RWPE1 (cell line): Measurements from ENCODE around the gene GPD1.
"Not testable (repeated sequence)": the region's sequence is repeated elsewhere in the genome, so short reads cannot be mapped to it uniquely, and the experiment has no call there.

Source experiments
- CTCF ChIA-PET: fragments of 350-600 bp; sonication (Branson Sonifier 250); formaldehyde crosslinking; extraction: SDS; loops from one replicate; lab custom pipeline; 2021; lab: Yijun Ruan, JAX
- POLR2A ChIA-PET: fragments of 400-600 bp; formaldehyde crosslinking; extraction: SDS; loops from one replicate; lab custom pipeline; 2020; ENCODE audit warnings: antibody characterized with exemption; ENCODE audit not compliant: low non-redundant PET; lab: Yijun Ruan, JAX
- DNase-seq: peaks from one replicate; pipeline ENCODE4 v3.0.0; 2012; ENCODE audit warnings: low spot score
- H3K27ac ChIP-seq: fragments of 450-650 bp; 2 replicates; pipeline ENCODE4 v1.5.1; 2017
- TF ChIP-seq, protein P1 (sequence below): fragments of 450-650 bp; conservative IDR thresholded peaks from 2 replicates; pipeline ENCODE4 v1.5.1; 2017; ENCODE audit warnings: low read depth, mild to moderate bottlenecking

Gene GPD1

DNA sequence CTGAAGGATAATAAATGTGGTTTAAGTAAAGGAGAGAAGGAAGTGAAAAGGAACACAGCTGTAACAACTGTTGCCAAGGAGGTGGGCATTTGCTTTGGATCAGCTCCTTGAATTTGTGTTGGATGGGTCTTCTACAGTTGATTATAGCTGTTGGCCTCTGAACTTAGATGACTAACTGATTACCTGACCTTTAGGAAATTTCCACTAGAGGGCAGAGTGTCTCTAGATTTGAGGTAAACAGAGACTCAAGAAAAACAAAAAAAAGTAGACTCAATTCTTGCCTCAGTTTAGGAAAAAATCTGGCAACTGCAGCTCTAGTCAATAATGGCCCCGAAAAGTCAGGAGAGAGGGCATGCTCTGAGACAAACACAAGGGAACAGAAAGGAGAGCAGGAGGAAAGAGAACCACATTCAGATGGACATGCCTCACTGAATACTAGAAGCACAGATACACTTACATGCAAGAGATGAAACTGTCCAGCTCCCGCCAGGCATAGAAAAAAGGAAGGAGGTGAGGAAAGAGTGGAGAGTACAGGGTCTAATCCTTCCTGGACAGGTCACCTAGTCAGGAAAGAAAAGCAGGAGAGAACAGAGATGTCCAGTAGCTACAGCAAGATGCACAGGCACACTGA is 28.8 kb downstream of the GPD1 start:
- ChIA-PET POLR2A (no interaction called here), CTCF (interaction anchor here (0.6 to 1.0 kb wide), 10 partner anchors 9 to 226 kb away, joined by 3 to 5 read pairs (median 3); no protein-coding TSS in a partner anchor)
- no peak for DNase-seq
- TF ChIP-seq, protein P1, sequence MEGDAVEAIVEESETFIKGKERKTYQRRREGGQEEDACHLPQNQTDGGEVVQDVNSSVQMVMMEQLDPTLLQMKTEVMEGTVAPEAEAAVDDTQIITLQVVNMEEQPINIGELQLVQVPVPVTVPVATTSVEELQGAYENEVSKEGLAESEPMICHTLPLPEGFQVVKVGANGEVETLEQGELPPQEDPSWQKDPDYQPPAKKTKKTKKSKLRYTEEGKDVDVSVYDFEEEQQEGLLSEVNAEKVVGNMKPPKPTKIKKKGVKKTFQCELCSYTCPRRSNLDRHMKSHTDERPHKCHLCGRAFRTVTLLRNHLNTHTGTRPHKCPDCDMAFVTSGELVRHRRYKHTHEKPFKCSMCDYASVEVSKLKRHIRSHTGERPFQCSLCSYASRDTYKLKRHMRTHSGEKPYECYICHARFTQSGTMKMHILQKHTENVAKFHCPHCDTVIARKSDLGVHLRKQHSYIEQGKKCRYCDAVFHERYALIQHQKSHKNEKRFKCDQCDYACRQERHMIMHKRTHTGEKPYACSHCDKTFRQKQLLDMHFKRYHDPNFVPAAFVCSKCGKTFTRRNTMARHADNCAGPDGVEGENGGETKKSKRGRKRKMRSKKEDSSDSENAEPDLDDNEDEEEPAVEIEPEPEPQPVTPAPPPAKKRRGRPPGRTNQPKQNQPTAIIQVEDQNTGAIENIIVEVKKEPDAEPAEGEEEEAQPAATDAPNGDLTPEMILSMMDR, result 0 out of 2 replicates have a peak, but pooled peaks have one; percentile 50
- H3K27ac ChIP-seq, result no peak overlapping the region

DNA sequence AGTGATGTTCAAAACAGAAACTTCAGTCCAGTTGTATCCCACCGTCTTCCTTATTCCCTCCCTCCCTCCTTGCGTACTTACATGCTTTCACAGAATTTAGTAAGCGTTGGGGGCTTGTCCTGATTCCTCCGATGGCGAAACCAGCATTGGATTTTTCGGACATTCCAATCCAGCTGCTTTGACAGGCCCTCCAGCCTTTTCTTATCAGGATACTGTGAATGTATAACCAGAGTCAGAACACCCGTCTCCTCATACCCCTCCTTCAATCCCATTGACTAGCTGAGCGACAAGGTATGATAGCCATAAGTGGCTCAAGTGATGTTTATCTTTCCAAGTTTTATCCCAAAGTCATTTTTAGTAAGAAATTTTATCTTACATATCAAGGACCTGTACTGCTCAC is 39.2 kb downstream of the GPD1 start:
- POLR2A ChIA-PET, result no interaction called here
- TF ChIP-seq, protein P1, result no peak

DNA sequence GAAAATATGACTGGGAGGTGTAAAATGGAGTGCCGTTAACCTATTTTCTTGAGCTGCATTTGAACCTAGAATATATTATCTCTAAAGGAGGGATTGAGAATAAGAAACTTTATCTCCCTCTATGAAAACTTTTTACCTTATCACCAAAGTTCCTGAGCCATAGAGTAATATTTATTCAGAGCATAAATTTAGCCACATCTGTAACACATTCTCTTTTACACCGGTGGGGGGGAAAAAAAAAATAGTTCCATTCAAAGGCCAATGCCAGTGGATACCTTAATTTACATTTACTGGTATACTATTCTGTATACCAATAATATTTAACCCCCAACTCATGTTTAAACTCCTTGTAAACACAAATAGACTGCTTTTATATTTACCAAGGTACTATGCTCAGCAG is 41.6 kb downstream of the GPD1 start:
- POLR2A ChIA-PET, result no interaction called here
- CTCF ChIA-PET, result interaction anchor here (1.4 kb wide), 1 partner anchor 33 kb away, joined by 3 read pairs; the partner anchor contains the start of gene COX14

More for the DNA sequence above, 39.2 kb downstream of the GPD1 start:
- DNase-seq, result no peak
- CTCF ChIA-PET, result interaction anchor here (0.6 kb wide), 1 partner anchor 80 kb away, joined by 4 read pairs; no protein-coding TSS in a partner anchor
- H3K27ac ChIP-seq, result no peak overlapping the region

DNA sequence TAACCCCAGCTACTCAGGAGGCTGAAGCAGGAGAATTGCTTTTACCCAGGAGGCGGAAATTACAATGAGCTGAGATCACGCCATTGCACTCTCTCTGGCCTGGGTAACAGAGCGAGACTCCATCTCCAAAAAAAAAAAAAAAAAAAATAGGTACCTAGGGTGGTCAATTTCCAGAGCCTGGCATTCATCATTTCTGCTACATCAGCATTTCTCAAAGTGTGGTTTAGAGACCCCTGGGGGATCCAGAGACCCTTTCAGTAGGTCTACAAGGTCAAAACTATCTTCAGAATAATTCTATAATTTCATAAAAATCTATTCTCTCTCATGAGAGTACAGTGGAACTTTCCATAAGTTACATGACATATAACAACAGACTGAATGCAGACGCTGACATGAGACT is 43.5 kb downstream of the GPD1 start:
- ChIA-PET CTCF (no interaction called here), POLR2A (interaction anchor here (0.8 kb wide), 1 partner anchor 31 kb away, joined by 5 read pairs; no protein-coding TSS in a partner anchor)
- no peak for DNase-seq
- H3K27ac ChIP-seq, result no peak overlapping the region
- TF ChIP-seq, protein P1, result no peak

More for the DNA sequence above, 41.6 kb downstream of the GPD1 start:
- TF ChIP-seq, protein P1, result no peak
- no peak overlapping the region for H3K27ac ChIP-seq
- no peak for DNase-seq

DNA sequence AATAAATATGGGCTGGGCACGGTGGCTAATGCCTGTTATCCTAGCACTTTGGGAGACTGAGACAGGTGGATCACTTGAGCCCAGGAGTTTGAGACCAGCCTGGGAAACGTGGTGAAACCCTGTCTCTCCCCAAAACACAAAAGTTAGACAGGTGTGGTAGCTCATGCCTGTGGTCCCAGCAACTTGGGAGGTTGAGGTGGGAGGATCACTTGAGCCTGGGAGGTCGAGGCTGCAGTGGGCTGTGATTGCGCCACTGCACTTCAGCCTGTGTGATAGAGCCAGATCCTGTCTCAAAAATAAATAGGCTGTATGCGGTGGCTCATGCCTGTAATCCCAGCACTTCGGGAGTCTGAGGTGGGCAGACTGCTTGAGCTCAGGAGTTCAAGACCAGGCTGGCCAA is 44.2 kb downstream of the GPD1 start:
- POLR2A ChIA-PET, DNase-seq, H3K27ac ChIP-seq: not testable (repeated sequence)
- CTCF ChIA-PET, result interaction anchor here (0.6 kb wide), 1 partner anchor 1054 kb away, joined by 3 read pairs; no protein-coding TSS in a partner anchor

DNA sequence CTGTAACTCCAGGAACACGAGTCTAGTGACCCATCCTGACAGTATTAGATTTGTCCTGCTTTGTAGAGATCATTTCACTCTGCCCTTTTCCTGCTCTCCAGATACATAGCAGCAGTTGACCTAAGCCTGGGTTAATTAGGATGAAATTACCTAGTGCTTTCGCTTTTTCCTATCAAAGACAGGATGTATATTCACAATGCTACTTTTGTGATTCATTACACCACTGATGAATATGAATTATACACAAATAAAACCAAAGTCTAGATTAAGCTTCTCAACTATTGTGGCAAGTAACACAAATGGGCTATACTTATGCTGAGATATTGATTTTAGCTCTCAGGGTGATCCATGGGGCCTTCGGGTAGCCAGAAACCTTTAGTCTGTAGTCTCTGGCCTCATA is 45.5 kb downstream of the GPD1 start:
- ChIA-PET CTCF (interaction anchor here (0.7 to 1.1 kb wide), 2 partner anchors 12 to 19 kb away, joined by 3 to 6 read pairs; no protein-coding TSS in a partner anchor), POLR2A (no interaction called here)
- DNase-seq, result no peak
- TF ChIP-seq, protein P1, result no peak
- no peak overlapping the region for H3K27ac ChIP-seq
